ENCODE results near the gene ANGEL2.

GRCh38 chr1:213051881-213052202 lies 36.2 kb upstream of the ANGEL2 start:
- TF ChIP-seq CTCF (IDR thresholded peaks at IDR 0.05) (no peak), POLR2A (IDR thresholded peaks at IDR 0.05) (no peak)
